Upper lobe of left lung (tissue), 6 donors: ENCODE results near the gene RNF39. TPM values are rescaled to one million over a fixed set of nuclear protein-coding genes. Genes with fewer than 3 reads are reported as not detected.

ENCODE experiments used
- ATAC-seq, 2 donors: fragments of 200-7000 bp; cut with Tn5 transposase; one replicate each; pipeline ENCODE4 v1.9.1; 2022; ENCODE audit warnings: mild to moderate bottlenecking in 2 of 2, moderate library complexity in 2 of 2; ENCODE audit not compliant: low FRiP score in 2 of 2
- DNase-seq, 2 donors: peaks; one replicate each; pipeline ENCODE4 v3.0.0-alpha.2; 2019 to 2020
- H3K27ac ChIP-seq, 4 donors: fragments of 200-600 bp; sonication (generic); one replicate each; pipeline ENCODE4 v1.5.1; 2016 to 2019
- H3K27me3 ChIP-seq, 4 donors: fragments of 200-600 bp; sonication (generic); one replicate each; pipeline ENCODE4 v1.5.1; 2017 to 2019
- H3K36me3 ChIP-seq, 4 donors: fragments of 200-600 bp; sonication (generic); one replicate each; pipeline ENCODE4 v1.5.1; 2016 to 2019
- H3K4me1 ChIP-seq, 4 donors: fragments of 200-600 bp; sonication (generic); one replicate each; pipeline ENCODE4 v1.5.1; 2018 to 2019
- H3K4me3 ChIP-seq, 4 donors: fragments of 200-600 bp; sonication (generic); one replicate each; pipeline ENCODE4 v1.5.1; 2017 to 2019; ENCODE audit warnings: mild to moderate bottlenecking in 2 of 4, moderate library complexity in 1 of 4
- H3K9me3 ChIP-seq, 4 donors: fragments of 200-600 bp; sonication (generic); one replicate each; pipeline ENCODE4 v1.5.1; 2018 to 2019
- EP300 ChIP-seq, 4 donors: sonication (generic); formaldehyde crosslinking; IDR thresholded peaks; one replicate each; pipeline ENCODE4 v1.5.1; 2017; ENCODE audit warnings: antibody characterized with exemption in 4 of 4, control low read depth in 2 of 4
- POLR2A ChIP-seq, 4 donors: fragments of 450-650 bp; IDR thresholded peaks; one replicate each; pipeline ENCODE4 v1.5.1; 2016 to 2017; ENCODE audit warnings: antibody characterized with exemption in 4 of 4, mild to moderate bottlenecking in 2 of 4
- POLR2AphosphoS5 ChIP-seq, 2 donors: sonication (generic); formaldehyde crosslinking; IDR thresholded peaks; one replicate each; pipeline ENCODE4 v1.5.1; 2017; ENCODE audit warnings: antibody characterized with exemption in 2 of 2
- WGBS, 2 donors: methylation state at CpG; one replicate each; pipeline ENCODE4 v1.1.5; 2017 to 2018; 5-methylcytosine and 5-hydroxymethylcytosine counted together
- total RNA-seq, 6 donors: library from RNA; depleted of rRNA in 4 of 6; stranded (reverse); fragments of >200 nt in 4 of 6; gene quantifications; one replicate each; pipeline versions ENCODE4 v1.1.0 to v1.2.1, GENCODE V29; 2016 to 2021
- TF ChIP-seq, protein P1 (sequence below), 6 experiments: fragments of 450-650 bp in 4 of 6; fragments of 200-600 bp in 2 of 6; sonication (generic) in 2 of 6; IDR thresholded peaks; one replicate each; pipeline ENCODE4 v1.5.1; 2016 to 2019; ENCODE audit warnings: antibody characterized with exemption in 6 of 6
- donor health status: DM: no; HTN: no; CAD: no; lungs with moderate emphysema.
- donor health status: DM: no; HTN: yes; CAD: no; lungs with severe emphysema.

The RNF39 gene
- total RNA-seq, 6 donors from 2014 or later, result 2.0 to 4.2 (median 2.8) TPM

GRCh38 chr6:30103872-30104179 lies 28.3 kb upstream of the RNF39 start:
- DNase-seq (no peak), ATAC-seq (no peak)
- Histone ChIP-seq H3K9me3 (no peaks in the 10 kb centered on the region), H3K36me3 (no peaks in the 10 kb centered on the region), H3K27ac (peak overlapping the region in 1 of 4 donors; percentile 79), H3K4me1 (peaks cover 26 to 36% (median 30%) of the 10 kb centered on the region in 4 donors), H3K4me3 (peak overlapping the region in 3 of 4 donors; percentile 36 to 53 (median 51)), H3K27me3 (peaks cover 0 to 11% (median 2%) of the 10 kb centered on the region in 4 donors)
- TF ChIP-seq, protein P1, sequence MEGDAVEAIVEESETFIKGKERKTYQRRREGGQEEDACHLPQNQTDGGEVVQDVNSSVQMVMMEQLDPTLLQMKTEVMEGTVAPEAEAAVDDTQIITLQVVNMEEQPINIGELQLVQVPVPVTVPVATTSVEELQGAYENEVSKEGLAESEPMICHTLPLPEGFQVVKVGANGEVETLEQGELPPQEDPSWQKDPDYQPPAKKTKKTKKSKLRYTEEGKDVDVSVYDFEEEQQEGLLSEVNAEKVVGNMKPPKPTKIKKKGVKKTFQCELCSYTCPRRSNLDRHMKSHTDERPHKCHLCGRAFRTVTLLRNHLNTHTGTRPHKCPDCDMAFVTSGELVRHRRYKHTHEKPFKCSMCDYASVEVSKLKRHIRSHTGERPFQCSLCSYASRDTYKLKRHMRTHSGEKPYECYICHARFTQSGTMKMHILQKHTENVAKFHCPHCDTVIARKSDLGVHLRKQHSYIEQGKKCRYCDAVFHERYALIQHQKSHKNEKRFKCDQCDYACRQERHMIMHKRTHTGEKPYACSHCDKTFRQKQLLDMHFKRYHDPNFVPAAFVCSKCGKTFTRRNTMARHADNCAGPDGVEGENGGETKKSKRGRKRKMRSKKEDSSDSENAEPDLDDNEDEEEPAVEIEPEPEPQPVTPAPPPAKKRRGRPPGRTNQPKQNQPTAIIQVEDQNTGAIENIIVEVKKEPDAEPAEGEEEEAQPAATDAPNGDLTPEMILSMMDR (IDR thresholded peaks at IDR 0.05), result no peak
- TF ChIP-seq POLR2A (IDR thresholded peaks at IDR 0.05), result no peak
- TF ChIP-seq EP300 (IDR thresholded peaks at IDR 0.05), result no peak
- no peak for TF ChIP-seq POLR2AphosphoS5 (IDR thresholded peaks at IDR 0.05)
- WGBS, 2 donors, result 48 to 51% methylated on average over 3 of the region's 3 CpGs

- ATAC-seq, result peak; percentile 93
- peaks cover 26 to 36% (median 30%) of the 10 kb centered on the region in 4 donors for H3K4me1 ChIP-seq
- no peaks in the 10 kb centered on the region for H3K9me3 ChIP-seq
- H3K36me3 ChIP-seq, result no peaks in the 10 kb centered on the region
- TF ChIP-seq EP300 (IDR thresholded peaks at IDR 0.05), result no peak
- TF ChIP-seq POLR2AphosphoS5 (IDR thresholded peaks at IDR 0.05), result peak in 1 of 2 donors; percentile 23
- TF ChIP-seq POLR2A (IDR thresholded peaks at IDR 0.05), result peak in 1 of 4 donors; percentile 20
- TF ChIP-seq, protein P1 (IDR thresholded peaks at IDR 0.05), result peak; percentile 85 to 95 (median 92)
- 3 to 5% methylated on average over 35 to 36 of the region's 36 CpGs for WGBS, 2 donors
- H3K27ac ChIP-seq, result peak overlapping the region; percentile 29 to 83 (median 80)
- peak in 1 of 2 donors; percentile 93 for DNase-seq
- peak overlapping the region; percentile 30 to 53 (median 44) for H3K4me3 ChIP-seq
- H3K27me3 ChIP-seq, result peaks cover 0 to 11% (median 2%) of the 10 kb centered on the region in 4 donors
Measured at GRCh38 chr6:30102970-30103871, 27.7 kb upstream of the RNF39 start.

DNA sequence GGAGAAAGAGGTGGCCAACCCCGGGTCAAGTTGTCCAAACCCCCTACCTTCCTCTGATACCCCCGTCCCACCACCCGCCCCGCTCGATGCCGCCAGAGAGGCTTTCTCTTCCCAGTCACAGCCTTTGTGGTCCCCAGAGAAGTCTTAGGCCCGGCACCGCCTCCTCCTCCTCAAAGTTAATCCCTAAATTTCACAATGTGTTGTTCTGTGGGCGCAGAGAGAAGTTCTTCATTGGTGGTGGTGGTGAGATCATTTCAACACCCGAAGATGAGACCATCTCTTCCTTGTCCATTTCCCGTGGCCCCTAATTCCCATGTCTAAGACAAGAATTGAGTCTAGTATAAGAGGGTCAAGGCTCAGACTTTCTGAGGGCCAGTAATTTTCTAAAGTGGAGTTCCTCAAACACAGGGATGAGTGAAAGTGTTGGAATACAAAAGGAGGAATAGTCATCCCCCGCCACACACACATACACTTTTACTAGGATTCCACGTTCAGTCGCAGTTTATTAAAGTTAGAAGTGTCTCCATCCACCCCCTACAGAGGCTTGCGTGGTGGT lies 26.9 kb upstream of the RNF39 start:
- peaks cover 0 to 11% (median 2%) of the 10 kb centered on the region in 4 donors for H3K27me3 ChIP-seq
- peak in 1 of 2 donors; percentile 68 for ATAC-seq
- WGBS, 2 donors, result 38 to 56% methylated on average over 13 to 15 of the region's 15 CpGs
- no peak for TF ChIP-seq POLR2A (IDR thresholded peaks at IDR 0.05)
- TF ChIP-seq, protein P1 (IDR thresholded peaks at IDR 0.05), result no peak
- no peak for TF ChIP-seq POLR2AphosphoS5 (IDR thresholded peaks at IDR 0.05)
- no peak for TF ChIP-seq EP300 (IDR thresholded peaks at IDR 0.05)
- no peak for DNase-seq
- H3K27ac ChIP-seq, result peak overlapping the region; percentile 29 to 83 (median 80)
- peak overlapping the region in 3 of 4 donors; percentile 31 to 53 (median 51) for H3K4me3 ChIP-seq
- H3K9me3 ChIP-seq, result no peaks in the 10 kb centered on the region
- H3K36me3 ChIP-seq, result no peaks in the 10 kb centered on the region
- peaks cover 26 to 36% (median 30%) of the 10 kb centered on the region in 4 donors for H3K4me1 ChIP-seq

DNA sequence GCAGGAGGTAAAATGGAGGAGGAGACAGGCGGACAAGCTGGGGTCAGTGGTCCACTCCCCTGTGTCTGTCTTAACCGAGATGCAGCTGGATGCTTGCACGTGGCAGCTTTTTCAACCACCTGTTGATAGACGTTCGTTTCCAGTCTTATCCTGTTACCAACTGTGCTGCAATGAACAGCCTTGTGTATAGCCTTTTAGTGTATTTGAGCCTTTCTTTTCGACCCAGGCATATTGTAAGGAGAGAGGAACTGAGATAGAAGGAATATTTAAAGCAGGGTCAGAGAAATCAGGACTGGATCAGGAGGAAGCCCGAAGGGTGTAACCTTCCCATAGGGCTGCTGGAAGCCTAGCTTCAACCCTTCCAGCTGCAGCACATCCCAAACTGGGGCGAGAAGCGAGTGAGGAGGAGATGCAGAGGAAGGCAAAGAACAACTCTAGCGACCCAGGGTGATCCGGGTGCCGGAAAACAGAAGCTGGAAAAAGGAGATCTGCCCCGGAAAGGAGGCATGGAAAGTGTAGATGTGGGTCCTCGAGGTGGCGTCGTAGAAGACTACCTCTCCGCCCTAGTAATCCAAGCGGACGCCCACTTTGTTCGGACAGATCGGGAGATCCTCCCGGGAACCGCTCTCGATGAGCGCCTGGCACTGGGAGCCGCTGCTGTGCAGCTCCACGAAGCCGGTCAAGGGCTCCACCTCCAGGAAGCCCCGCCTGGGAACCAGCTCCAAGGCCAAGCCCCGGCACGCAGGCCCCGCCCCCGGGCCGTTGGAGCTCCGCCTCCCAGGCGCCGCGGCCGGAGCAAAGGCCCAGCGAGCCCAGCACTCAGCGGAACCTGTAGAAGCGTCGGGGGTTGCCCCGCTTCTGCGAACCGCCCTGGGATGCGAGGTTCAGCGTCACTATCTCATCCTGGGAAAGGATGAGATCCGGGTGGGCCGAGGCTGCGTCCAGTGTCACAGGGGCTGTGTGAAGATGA lies 26.2 kb upstream of the RNF39 start:
- H3K36me3 ChIP-seq, result no peaks in the 10 kb centered on the region
- H3K4me3 ChIP-seq, result peak overlapping the region; percentile 15 to 51 (median 38)
- peak overlapping the region; percentile 29 to 83 (median 80) for H3K27ac ChIP-seq
- H3K27me3 ChIP-seq, result peaks cover 0 to 11% (median 2%) of the 10 kb centered on the region in 4 donors
- peak; percentile 97 to 98 for DNase-seq
- TF ChIP-seq POLR2AphosphoS5 (IDR thresholded peaks at IDR 0.05) (peak in 1 of 2 donors; percentile 74), EP300 (IDR thresholded peaks at IDR 0.05) (no peak), POLR2A (IDR thresholded peaks at IDR 0.05) (peak in 2 of 4 donors; percentile 65 to 82)
- TF ChIP-seq, protein P1 (IDR thresholded peaks at IDR 0.05), result peak in 1 of 6 experiments; percentile 23
- peaks cover 26 to 36% (median 30%) of the 10 kb centered on the region in 4 donors for H3K4me1 ChIP-seq
- H3K9me3 ChIP-seq, result no peaks in the 10 kb centered on the region
- peak; percentile 93 to 96 for ATAC-seq
- 3 to 6% methylated on average over 19 to 36 of the region's 51 CpGs for WGBS, 2 donors
